HPDE6-E6E7 (cell line): Measurements from ENCODE around the gene DSCAM.

Experiments
- DNase-seq: peaks from one replicate; pipeline ENCODE4 v3.0.0; 2011; ENCODE audit warnings: missing footprints; ENCODE audit errors: extremely low spot score

The DSCAM gene

GRCh38 chr21:40768056-40768455 lies 78.9 kb downstream of the DSCAM start:
- no peak for DNase-seq

DNA sequence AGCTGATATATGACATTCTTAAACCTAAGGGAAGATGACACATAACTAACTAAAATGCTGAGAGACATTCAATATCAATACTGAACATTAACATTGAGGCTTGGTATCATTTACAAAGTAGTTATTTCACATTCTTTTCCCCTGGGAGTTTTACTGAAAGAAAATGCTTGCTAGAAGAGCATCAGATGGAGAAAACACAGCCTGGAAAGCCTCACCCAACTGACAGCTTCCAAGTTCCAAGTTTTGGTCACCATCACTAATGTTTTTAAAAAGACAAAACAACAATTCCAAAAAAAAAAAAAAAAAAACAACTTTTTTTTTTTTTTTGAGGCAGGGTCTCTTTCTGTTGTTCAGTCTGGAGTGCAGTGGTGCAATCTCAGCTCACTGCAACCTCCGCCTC lies 80.6 kb downstream of the DSCAM start:
- no peak for DNase-seq

- DNase-seq = no peak
Measured at GRCh38 chr21:40765811-40766210, 81.1 kb downstream of the DSCAM start.

- no peak for DNase-seq
Measured at GRCh38 chr21:40760821-40761220, 86.1 kb downstream of the DSCAM start.

- no peak for DNase-seq
Measured at GRCh38 chr21:40759061-40759460, 87.9 kb downstream of the DSCAM start.

- DNase-seq = no peak
Measured at GRCh38 chr21:40757366-40757765, 89.6 kb downstream of the DSCAM start.

DNA sequence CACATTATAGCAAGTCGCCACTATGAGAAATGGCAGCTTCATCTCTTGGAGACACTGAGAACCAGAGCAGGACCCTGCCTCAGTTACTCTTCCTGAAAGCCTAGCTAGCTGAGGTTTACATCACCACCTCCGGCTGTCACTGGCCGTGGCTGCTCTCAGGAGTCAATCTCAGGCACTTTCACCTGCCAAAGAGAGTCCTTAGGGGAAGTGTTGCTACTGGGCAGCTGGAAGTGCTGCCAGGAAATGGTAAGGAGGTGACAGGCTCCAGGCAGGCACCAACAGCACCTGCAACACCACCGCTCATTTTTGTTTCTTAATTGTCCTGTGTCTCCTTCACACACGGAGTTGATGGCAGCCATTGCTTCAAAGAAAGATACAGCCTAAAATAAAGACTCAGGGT lies 92.5 kb downstream of the DSCAM start:
- no peak for DNase-seq

DNA sequence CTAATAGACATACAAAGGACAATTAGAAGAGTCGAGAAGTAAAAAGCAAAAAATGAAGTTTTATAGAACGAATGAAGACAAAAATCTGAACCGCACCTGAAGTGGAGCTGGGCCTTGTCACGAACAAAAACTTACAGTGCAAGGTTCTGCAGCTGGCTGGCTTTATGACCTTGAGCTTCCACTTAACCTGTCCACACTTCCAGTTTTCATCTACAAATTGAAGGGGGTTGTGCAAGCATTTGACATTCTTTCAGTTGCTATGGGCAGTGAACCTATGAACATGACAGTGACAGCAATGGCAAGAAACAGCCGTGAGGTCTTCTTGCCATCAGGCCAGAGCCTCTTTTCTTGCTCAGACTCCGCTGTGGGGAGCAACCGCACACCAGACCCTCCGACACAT lies 93.2 kb downstream of the DSCAM start:
- no peak for DNase-seq

DNA sequence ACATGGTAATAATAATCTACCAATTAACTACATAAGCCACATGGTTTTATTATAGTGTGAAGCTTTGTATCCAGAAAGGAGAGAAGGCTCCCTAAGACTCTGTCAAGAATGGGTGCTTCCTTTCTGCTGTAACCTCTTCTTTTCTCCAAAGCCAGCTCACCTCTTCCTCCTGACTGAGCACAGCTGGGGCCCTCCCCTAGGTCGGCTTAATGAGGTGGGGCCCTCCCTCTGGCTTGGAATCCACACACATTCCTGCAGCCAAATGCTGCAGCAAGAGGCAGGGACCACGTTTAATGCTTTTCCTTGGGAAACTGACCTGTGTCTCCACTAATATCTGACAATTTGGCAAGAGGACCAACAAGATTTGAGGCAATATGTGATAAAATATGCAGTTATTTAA lies 94.8 kb downstream of the DSCAM start:
- DNase-seq = no peak

GRCh38 chr21:40751221-40751620 lies 95.7 kb downstream of the DSCAM start:
- DNase-seq = no peak

- DNase-seq = no peak
Measured at GRCh38 chr21:40736145-40736544, 110.8 kb downstream of the DSCAM start.

DNA sequence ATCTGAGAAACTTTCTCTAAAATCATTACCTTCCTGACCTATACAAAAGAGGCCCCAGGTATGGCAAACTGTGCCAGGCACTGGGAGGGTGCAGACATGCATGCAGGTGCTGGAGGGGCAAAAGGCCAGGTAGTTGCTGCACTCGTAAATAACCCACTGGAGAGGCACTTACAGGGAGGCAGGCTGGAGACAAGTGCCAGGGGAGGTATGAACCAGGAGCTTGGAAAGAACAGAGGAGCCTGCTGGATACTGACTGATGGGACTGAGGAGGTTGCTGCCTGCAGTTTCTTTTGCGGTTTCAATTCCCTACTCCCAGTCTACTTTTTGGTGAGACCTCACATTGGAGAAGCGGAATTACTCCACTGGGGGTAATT lies 113.9 kb downstream of the DSCAM start:
- no peak for DNase-seq

DNA sequence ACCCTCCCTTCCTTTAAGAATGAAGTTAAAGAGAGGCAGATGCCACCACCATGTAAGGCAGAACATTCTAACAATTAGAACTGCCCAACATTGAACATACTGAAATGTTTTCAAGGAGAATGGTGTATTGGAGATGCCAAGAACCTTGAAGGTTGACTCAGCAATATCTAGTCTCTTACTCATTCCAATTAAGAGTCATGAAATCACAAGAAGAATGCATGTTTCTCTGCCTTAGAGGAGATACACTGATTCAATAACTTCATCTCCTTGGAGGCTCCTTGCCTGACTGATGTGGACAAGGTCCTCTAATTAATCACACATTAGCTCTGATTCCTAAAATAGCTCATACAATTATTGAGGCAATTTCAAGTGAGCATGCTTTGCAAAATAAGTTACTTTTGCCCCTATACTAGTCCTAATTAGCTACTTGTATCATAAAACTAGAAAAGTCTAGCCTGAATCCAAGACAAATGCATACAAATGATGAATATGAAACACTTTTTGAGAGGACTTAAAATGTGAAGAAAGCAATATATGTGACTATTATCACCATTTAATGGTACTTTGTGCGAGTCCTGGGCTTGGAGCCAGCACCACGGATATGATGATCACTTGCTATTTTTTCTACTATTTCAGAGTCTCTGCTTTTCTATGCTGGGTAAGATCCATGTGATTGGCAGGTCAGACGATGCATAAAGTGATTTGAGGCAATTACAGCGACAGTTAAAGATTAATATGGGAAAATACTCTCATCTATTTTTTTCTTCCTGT lies 114.5 kb downstream of the DSCAM start:
- DNase-seq = no peak

GRCh38 chr21:40731206-40731605 lies 115.8 kb downstream of the DSCAM start:
- no peak for DNase-seq

DNA sequence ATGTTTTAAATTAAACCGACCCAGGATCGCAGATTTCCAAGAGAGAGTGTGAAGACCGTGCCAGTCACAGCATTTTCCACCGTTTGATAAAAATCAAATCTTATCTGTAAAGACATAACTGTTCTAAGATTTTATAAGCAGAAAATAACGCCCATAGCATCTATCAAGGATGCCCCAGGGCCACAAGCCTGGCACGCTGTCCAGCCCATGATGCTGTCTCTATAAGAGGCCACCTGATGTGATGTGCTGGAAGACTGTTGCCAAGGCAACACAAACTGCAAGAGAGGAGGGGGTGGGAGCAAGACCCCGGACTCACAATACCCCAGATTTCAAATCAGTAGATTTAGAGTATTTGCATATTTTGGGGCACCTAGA lies 116.5 kb downstream of the DSCAM start:
- no peak for DNase-seq

DNA sequence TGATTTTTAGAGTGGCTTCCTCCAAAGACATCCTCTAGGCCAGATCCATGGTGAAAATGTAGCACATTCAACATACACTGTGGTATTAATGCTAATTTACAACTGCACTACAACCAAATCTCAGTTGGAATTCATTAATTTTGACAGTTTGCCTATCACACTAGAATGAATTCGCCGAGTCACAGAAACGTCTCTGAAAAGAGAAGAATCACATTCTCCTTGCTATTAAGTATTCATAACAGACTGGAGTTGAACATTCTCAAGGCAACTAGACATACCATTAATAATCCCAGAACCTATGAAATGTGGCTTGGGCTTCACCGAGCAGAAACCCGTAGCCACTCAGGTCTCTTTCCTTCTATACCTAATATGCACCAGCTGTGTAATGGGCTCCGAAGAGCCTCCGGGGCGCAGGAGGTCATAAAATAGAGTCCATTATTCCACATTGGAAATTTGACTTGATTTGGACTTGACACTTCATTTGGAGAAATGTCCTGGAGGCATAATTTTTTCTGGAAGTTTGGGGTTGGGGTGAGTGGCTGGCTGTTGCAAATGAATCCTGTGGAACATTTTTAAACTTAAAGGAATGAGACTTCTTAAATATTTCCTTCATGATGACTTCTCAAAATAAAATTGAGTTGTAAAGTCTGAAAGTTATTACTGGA lies 117.1 kb downstream of the DSCAM start:
- DNase-seq = no peak

DNA sequence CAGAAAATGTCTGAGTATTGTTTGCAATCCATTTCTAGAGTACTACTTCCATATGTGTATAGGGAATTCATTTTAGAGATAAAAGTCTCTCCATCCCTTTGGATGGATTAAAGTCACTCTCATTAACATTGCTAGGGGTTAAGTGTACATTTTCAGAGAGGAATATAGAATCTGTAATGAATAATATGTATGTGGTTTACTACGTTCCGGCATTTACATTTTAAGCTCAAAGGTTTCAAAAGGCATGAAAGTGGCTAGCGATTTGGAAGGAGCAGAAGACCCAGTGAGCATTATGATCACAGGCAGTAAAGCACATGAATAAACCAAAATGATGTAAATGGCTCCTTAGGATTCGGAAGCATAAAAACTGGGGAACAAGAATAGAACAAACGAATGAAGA lies 123.0 kb downstream of the DSCAM start:
- no peak for DNase-seq

- no peak for DNase-seq
Measured at GRCh38 chr21:40723317-40723716, 123.6 kb downstream of the DSCAM start.

DNA sequence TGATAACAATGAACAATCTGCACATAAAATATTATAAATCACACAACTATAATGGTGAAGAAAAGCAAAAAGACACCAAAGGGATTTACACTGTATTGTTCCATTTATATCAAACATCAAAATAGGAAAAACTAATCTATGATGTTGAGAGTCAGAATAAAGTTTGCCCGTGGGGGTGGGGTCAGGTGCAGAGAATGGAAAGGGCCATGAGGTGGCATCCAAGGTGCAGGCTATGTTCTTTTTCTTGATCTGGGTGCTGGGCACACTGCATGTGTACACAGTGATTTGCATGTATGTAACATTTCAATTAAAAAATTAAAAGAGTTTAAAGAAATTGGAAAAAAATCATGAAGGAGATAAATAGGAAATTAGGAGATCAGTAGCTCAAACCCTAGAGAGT lies 127.3 kb downstream of the DSCAM start:
- no peak for DNase-seq

DNA sequence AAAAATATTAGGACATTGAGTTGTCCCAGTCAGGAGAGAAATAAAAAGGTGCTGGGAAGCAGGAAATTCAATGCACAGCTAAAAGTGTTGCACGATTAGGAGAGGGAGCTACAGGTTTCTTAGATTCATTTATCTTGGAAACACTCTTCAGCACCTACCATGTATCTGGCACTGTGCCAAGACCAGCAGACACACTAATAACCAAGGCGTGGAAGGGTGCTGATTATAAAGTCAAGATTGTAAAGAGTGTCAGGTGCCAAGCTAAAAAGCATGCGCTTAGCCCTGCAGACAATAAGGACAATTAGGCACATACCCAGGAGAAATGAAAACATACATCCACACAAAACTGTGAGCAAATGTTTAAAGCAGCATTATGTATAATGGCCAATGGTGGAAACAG lies 129.9 kb downstream of the DSCAM start:
- no peak for DNase-seq

DNA sequence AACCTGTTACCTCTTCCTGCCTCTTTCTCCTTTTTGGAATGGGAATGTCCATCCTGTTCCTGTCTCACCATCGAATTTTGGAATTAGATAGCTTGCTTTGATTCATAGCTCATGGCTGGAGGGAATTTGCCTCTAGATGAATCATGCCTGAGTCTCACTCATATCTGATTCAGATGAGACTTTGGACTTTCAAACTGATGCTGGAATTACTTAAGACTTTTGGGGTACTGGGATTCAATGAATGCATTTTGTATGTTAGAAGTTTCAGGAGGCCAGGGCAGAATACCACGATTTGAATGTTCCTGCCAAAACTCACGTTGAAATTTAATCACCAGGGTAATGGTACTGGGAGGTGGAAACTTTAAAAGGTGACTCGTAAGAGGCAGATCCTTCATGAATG lies 132.4 kb downstream of the DSCAM start:
- no peak for DNase-seq

DNA sequence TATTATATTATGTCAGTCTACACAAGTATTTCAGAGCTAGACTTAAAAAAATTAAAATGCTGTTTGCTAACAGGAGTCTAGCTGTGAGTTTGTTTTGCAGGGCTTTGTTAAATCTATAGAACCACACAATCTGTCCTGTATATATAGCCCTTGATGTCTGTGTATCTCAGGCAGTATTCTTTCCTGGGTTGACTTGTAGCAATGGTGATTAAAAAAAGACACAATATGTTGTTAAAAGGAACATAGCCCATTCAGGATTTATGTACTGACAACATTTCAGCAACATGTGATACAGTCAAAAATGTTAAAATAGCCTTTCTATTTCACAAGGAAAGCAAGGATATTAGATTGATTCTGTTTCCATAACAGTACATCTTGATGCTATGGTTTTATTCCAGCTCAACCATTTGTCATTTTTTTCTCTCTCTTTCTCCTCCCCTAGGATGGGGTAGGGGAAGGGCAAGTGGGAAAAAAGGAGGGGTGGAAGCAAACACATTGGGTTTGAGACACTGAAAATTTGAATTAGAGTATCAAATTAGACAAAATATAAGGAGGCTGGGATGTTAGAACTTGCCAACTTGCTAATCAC lies 139.2 kb downstream of the DSCAM start:
- DNase-seq = no peak
